Measurements from ENCODE around the gene ACTG1.
A peak's percentile ranks its signal among the peaks of the same experiment; 100 is the strongest.

The ACTG1 gene

GRCh38 chr17:81478119-81478518 lies 34.5 kb downstream of the ACTG1 start:
- DNase-seq = no peak

- peak; percentile 2 for DNase-seq
Observed at GRCh38 chr17:81477173-81477572, 35.4 kb downstream of the ACTG1 start.

- DNase-seq = no peak
Observed at GRCh38 chr17:81476635-81477034, 36.0 kb downstream of the ACTG1 start.

GRCh38 chr17:81476097-81476496 lies 36.5 kb downstream of the ACTG1 start:
- no peak for DNase-seq

GRCh38 chr17:81474958-81475357 lies 37.6 kb downstream of the ACTG1 start:
- DNase-seq = no peak

- no peak for DNase-seq
Observed at GRCh38 chr17:81473019-81473418, 39.6 kb downstream of the ACTG1 start.

GRCh38 chr17:81471818-81472456 lies 40.7 kb downstream of the ACTG1 start:
- no peak for DNase-seq

GRCh38 chr17:81470944-81471817 lies 41.4 kb downstream of the ACTG1 start:
- DNase-seq = no peak

GRCh38 chr17:81470270-81470943 lies 42.2 kb downstream of the ACTG1 start:
- DNase-seq = no peak

GRCh38 chr17:81469266-81469665 lies 43.3 kb downstream of the ACTG1 start:
- no peak for DNase-seq

GRCh38 chr17:81468770-81469121 lies 43.9 kb downstream of the ACTG1 start:
- DNase-seq = no peak

- no peak for DNase-seq
Observed at GRCh38 chr17:81468111-81468769, 44.4 kb downstream of the ACTG1 start.

- DNase-seq = no peak
Observed at GRCh38 chr17:81466564-81467472, 45.8 kb downstream of the ACTG1 start.

GRCh38 chr17:81465910-81466309 lies 46.7 kb downstream of the ACTG1 start:
- no peak for DNase-seq

- no peak for DNase-seq
Observed at GRCh38 chr17:81464586-81464985, 48.0 kb downstream of the ACTG1 start.

- no peak for DNase-seq
Observed at GRCh38 chr17:81463506-81463905, 49.1 kb downstream of the ACTG1 start.

- DNase-seq = no peak
Observed at GRCh38 chr17:81462506-81463125, 50.0 kb downstream of the ACTG1 start.

- DNase-seq = no peak
Observed at GRCh38 chr17:81461607-81462500, 50.7 kb downstream of the ACTG1 start.

- no peak for DNase-seq
Observed at GRCh38 chr17:81460856-81461460, 51.6 kb downstream of the ACTG1 start.
